Activated T-cell treated with anti-CD3 and anti-CD28 coated beads for 24 hours (primary cell): Measurements from ENCODE around the gene CAMTA1.

Experiments
- DNase-seq: peaks from one replicate; pipeline ENCODE4 v3.0.0-alpha.2; 2020; ENCODE audit warnings: low read depth

Gene CAMTA1

DNA sequence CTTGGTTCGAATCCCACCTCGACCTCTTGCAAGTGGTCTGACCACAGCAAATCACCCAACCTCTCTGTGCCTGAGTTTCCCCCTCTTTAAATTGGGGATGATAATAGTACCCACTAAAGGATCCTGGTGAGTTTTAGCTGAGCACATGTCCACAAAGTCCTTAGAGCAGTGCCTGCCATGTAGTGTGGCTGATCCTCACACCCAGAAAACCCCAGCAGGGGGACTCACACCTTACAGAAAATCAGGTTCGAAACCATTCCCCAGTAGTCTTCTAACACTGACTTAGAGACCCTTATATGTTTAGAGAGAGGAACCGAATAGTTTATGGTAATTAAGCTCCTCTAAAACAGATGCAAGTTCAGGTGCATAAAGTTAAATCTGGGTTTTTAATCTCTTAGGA lies 89.0 kb downstream of the CAMTA1 start:
- DNase-seq, result no peak

DNA sequence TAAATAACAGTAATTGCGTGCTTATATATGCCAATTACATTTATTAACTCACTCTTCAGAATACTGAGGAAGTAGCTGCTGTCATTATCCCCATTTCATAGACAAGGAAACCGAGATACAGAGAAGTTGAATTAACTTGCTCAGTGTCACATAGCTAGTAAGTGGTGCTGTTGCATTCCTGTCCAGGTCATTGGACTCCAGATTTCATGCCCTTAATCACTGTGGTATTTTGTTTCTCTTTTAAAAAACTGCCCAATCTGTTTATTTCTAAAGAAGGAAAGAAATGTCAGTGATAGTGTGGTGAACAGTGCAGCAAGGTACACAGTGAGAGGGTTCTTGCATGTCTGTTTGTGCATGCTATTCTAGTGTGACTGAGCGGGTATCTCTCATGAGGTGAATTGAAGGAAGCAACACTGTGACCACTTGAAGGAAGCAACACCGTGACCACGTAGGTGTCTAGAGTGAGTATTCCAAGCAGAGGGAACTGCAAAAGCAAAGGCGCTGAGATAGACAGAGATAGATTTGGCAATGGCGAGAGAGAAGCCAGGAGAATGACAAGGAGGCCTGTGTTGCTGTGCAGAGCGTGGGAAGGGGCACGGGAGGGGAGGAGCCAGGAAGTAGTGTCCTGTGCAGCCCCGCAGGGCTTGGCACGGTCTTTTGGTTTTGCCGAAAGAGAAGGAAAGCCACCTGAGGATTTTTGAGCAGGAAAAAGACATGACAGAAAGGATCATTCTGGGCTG lies 95.9 kb downstream of the CAMTA1 start:
- no peak for DNase-seq

DNA sequence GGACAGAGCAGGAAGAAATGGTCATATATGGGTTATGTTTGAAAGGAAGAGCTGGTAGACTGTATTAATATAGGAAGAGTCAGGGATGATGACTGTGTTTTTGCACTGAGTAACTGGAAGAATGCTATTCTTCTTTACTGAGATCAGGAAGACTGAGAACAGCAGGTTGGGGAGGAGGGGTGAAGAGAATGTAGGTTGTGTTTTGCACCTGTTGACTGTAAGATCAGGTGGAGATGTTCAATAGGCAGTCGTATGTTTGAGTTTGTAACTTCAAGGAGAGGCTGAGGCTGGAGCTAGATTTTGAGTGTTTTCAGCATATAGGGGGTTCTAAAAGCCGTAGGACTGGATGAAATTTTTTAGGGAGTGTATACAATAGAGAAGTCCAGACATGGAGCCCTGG lies 97.2 kb downstream of the CAMTA1 start:
- no peak for DNase-seq

DNA sequence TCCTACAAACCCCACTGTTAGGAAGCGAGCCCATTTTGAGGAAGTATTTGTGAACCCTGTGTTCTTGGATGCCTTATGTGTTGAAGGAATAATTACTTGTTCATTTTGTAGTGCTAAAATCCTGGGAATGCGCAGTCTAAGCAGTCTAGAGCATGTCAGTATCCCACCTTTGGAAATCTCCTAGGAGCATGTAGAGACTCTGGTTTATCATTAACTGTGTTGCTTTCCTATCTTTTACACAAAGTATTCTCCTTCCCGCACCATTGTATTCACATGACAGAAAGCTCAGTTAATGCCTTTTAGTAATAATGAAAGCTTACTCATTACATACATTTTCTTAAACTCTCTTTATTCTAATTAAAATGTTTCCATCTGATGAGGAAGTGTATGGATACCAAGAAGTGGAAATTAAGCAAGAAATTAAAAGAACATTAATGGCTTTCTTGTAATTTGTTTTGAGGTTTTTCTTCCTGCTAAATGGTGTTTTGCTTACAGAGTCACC lies 99.4 kb downstream of the CAMTA1 start:
- no peak for DNase-seq

DNA sequence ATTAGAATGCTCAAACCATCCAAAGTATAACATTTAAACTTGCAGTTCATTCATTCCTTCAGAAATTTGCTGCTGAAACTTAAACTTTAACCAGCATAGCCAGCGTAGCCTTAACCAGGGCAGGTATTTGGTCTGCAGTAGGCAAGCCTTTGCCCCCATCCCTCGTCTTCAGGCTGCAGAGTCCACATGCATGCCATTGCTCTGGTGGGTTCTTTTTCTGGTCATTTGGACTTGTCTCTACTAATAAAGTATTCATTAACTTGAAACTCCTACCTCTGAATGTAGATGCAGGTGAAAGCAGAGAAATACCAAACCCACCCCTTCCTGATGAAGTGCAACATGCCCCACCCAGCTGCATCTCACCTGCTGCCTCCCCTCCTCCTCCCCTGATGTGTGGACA lies 100.2 kb downstream of the CAMTA1 start:
- DNase-seq, result no peak

DNA sequence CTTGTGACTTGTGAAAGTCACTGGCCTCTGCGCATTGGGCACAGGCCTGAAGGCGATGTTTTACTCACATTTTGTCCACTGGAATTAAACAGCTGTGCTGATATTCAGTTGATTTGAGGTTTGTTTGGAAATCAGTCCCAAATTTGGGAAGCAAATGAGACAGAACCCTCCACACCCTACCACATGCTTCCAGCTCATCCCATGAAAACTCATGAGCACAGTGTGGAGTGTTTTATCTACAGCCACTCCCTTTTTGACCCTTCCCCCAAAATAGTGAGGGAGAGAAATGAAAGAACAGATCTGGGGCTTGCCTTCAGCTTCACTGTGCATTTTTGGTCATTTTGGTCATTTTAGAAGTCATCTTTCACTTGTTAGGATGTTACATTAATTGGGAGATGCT lies 101.3 kb downstream of the CAMTA1 start:
- no peak for DNase-seq

DNA sequence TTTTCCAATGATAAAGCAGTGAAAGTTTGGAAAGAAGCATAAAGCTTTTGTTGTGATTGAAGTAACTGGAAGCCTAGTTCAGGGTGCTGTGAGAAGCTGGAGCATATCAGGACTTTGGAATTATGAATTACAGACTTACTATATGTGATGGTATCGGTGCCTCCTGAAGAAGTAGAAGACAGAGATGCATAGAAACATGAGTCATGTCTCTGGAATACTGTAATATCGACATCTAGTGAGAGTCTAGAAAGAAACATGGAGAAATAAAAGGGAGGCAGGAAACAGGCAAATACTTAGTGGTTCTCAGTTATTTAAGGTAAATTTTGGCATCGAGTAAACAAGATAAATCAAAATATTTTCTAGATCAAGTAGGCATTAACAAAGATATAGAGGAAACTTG lies 103.0 kb downstream of the CAMTA1 start:
- no peak for DNase-seq

DNA sequence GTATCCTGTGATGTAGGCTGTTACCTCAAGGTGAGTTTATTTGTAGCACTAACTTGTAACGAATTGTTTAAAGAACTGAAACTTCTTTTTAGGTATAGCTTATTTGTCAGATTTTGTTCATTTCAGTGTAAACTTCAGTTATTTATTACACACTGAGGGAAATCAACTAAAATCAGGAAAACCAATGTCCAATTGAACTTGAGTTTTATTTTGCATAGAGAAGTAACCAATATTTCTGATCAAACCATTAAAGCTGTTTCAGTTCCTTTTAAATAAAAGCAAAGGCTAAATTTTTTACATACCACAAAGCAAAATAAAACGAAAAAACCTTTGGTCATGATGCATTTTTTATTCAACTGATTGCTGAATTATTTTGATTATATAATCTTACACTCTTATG lies 103.6 kb downstream of the CAMTA1 start:
- no peak for DNase-seq

DNA sequence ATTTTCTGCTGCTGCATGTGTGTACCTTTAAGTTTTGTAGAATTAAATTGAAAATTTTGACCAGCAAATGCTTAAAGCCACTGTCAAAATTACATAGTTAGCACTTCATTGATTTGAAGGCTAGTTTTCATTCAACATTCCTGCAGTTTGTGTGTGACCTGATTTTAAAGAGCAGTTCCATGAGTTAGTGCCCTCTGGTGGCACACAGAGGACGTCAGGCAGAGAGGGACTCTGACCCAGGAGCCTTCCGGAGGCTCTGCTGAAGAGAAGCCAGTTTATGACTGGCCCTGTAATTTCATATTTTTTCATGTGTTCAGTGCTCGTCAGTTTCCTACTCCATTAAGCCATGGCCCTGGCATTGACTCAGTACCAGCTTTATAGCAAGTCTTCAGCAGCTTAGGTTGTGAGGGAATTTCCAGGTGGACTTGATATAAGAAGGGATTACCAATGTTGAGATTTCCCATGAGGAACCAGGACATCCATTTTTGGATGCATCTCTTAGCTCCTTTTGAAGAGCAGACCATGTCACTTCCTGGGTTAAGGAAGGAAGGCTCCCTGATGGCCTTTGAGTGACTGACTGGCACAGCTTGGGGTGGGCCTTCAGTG lies 104.7 kb downstream of the CAMTA1 start:
- DNase-seq, result peak; percentile 1

DNA sequence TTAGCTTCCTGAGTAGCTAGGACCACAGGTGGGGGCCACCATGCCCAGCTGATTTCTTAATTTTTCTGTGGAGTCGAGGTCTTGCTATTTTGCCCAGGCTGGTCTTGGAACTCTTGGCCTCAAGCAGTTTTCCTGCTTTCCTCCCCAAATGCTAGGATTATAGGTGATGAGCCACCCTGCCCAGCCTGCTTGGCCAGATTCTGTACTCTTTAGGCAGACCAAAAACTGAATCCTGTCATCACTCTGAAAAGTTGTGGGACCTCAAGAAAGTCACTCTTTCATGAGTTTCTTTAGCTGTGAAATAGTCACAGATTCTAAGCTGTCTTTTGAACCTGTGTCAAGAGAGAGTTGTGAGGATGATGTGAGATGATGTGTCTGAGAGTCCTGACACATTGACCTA lies 105.4 kb downstream of the CAMTA1 start:
- DNase-seq, result no peak

DNA sequence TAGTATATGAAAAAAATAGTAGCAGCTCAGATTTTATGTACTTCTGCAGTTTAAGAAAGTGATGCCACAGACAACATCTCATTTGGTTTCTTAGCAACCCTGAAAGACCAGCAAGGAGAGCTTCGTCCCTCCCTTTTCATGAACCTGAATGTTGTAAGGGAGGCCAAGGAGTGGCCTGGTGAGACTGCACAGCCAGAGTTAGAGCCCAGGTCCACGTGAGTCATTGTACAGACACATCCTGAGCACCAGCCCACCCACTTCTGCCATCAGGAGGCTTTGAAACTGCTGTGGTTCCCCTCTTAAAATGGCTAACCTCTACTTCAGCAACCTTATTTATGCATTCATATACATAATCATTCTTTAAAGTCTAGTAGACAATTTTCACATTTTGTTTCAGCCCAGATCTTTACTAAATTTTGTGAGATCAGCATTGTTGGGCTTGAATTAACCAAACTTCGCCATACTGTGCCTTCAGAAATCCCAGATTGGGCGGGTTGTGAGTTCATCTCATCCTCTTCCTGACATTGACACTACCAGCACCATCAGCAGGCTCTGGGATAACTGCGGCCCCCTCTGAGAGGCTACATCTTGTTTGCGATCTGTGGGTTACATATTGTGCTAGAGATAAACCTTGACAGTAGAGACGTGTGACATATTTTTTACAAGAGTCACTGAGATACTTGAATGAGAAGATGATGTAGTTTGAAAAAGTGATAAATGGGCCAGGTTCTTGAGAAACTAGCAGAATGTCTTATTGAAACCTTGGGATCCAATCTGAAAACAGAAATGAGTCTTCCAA lies 106.7 kb downstream of the CAMTA1 start:
- DNase-seq, result peak; percentile 26

DNA sequence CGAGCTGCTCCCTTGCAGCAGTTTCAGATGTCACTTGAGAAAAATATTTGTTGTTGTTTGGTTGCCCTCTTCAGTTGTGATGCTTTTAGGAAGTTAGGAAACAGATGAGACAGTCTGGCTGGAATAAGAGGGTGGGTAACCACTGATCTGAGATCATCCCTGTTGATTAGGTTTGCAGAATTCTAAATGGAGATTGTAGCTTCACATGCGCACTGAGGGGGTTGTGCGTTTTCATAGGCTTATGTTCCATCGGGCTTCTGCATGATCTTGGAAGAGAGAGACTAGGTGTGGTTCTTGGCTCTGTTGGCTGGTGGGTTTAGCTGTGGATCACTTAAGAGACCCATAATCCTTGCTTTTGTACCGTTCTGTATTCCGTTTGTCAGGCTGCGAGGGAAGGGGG lies 108.1 kb downstream of the CAMTA1 start:
- DNase-seq, result no peak

DNA sequence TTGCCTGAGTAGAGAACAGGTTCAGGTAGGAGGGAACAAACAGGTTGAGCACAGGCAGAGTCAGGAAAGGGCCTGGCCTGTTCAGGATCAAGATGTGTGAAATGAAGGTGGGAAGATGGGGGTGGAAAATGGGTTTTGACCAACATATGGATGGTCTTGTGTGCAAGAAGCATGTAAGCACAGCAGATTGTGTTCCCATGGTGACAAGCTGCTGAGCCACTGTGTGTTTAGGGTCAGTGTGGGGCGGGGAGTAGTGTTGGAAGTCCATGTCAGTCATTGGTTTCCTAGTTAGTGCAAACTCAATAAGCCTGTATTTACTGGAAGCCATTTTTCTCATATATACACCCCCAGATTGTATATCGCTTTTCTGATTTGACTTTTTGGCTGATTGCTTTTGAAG lies 111.9 kb downstream of the CAMTA1 start:
- DNase-seq, result no peak

DNA sequence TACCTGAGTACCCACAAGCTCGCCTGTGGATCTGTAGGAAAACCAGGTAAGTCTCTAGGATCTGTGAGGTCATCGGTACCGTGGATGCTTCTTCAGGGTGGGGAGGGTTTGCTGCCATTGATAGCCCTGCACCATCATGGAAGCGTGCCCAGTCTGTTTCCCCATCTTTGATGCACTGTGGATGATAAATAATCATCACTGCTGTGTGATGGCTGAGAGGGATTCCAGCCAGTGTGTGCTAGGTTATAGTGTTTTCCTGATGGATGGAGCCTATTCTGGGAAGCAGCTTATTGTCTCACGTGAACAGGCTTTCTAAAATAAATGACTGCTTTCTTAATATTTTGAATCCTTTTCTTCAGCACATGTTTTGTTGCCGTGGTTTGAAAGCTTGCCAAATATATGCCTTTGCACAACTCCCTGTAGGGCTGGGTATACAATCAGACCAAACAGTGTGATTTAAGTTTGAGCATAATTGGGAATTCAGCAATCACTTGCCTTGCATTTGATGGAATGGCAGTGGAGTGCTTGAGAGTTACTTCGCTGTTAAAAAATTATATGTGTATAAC lies 113.8 kb downstream of the CAMTA1 start:
- no peak for DNase-seq

DNA sequence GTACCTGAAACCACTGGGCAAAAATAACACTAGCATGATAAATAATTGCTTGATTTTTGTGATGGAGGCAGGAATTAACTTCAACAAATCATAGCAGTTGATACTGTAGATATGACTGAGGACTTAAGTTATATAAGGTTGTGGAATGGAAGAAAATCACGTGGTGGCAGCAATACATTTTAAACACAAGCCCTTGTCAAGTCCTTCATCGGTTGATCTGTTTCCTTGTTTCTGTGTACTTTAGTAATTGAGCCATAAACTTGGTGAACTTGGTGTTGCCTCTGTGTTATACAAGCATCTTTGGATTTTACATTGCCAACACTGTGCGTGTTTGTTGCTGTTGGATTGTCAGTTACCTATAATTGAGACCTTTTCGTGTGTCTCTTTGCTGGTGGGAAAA lies 114.4 kb downstream of the CAMTA1 start:
- no peak for DNase-seq

DNA sequence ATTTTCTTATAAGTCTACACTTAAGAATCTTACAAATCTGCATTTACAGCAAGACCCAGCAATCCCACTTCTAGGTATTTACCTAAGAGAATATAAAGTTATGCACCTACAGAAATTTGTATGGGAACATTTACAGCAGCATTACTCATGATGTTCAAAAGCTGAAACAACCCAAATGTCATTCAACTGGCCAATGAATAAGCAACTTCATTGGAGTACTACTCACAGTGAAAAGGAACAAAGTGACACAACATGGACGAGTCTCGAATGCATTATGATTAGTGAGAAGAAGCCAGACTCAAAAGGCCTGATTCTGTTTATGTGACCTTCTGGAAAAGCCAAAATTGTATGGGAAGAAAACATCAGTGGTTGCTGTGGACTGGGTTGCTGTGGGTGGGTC lies 116.9 kb downstream of the CAMTA1 start:
- DNase-seq, result no peak

DNA sequence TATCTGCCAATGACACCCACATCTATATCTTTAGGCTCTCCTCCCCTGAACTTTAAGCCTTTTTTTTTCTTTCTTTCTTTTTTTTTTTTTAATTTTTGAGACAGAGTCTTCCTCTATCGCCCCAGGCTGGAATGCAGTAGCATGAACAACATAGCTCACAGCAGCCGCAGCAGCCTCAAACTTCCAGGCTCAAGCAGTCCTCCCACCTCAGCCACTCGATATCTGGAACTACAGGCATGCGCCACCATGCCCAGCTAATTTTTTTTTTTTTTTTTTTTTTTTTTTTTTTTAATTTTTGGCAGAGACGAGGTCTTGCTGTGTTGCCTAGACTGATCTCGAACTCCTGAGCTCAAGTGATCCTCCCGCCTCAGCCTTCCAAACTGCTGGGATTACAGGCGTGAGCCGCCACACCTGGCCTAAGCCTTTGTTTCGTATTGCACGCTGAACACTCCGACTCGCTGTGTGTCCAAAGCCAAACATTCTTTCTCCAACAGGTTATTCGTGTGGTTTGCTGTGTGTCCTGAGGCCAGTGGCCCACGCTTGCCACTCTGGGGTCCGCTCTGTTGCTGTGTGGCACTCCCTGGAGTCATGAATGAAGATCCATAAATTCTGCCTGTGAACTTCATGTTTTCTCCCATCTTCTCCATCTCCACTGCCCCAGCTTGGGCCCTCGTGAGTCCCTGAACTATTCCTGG lies 119.4 kb downstream of the CAMTA1 start:
- DNase-seq, result no peak

DNA sequence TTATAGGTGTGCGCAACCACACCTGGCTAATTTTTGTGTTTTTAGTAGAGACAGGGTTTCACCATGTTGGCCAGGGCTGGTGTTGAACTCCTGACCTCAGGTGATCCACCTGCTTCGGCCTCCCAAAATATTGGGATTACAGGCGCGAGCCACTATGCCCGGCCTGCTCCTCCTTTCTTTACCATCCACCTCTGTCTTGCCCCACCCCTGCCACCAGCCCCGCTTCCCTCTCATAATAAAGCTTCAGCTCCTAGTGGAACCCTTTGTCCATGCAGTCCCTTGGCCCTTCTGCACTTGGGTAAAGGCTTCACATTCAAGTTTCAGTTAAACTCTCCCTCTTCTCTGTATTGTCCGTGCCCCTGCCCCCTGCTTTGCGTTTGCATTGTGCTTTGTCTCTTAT lies 120.1 kb downstream of the CAMTA1 start:
- no peak for DNase-seq

DNA sequence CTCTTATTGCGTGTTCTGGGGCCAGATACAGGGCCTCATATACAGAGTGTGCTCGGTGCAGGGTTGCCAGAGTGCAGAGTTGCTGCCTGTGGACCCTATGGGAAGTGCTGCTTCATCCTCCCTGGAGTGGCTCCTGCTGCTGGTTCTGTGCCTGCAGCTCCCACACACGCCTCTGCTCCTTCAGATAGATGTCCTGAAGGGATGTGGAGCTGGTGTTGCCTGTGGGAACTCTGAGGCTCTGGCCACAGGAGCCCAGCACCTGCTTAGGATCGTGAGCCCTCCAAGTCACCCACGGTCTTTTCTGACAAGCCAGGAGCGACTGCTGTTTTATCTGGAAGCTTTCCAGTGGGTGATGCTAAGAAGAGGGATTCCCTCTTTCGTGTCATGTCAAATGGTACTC lies 120.5 kb downstream of the CAMTA1 start:
- no peak for DNase-seq

DNA sequence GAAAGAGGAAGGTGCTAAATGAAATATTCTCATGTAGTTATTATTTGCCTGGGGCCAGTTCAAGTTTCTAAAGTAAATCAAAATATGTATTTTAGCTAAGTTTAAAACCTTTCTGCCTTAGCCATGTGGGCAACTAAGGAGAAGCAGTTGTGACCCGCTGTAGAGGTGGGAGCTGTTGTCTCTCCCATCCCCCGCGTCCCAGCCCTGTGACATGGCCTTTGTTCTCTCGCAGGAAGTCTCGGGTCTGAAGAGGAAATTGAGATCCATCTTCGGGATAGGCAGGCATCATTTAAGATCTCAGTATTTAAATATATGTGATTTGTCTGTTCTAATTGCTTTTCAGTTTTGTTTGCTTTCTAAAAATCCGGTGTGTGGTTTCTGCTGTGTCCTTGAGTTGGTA lies 121.5 kb downstream of the CAMTA1 start:
- DNase-seq, result no peak

DNA sequence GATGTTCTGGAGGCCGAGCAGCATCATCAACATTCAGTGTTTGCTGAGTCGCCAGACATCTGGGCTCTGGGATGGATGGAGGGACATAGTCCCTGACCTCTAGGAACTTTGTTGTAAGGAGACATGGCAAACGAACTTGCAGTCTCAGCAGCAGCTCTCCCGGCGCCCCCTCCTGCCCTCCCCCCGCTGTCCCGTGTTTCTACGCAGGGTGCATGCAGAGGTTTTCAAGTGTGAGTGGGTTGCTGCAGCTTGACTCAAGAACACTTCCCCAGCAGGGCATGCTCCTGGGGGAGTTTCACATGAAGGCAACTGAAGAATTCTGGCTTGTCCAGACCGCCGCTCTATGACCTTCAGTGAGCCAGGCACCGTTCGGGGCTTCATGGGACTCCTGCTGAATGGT lies 121.9 kb downstream of the CAMTA1 start:
- no peak for DNase-seq
